ENCODE data around the gene CERKL.

- no peak for TF ChIP-seq CTCF (IDR thresholded peaks at IDR 0.05)
- no peak for TF ChIP-seq POLR2A (IDR thresholded peaks at IDR 0.05)
These were observed 128.5 kb downstream of the CERKL start for GRCh38 chr2:181528441-181528840.
